Fibroblast of pulmonary artery (primary cell): ENCODE results near the gene PVALEF.

ENCODE experiments used
- DNase-seq: peaks from one replicate; pipeline ENCODE4 v3.0.0-alpha.2; 2010; ENCODE audit warnings: low read depth
- H3K4me3 ChIP-seq: replicated peaks from 2 replicates; pipeline ENCODE4 v1.5.1; 2011; ENCODE audit warnings: low read depth, mild to moderate bottlenecking, control low read depth, low read length, moderate library complexity
- TF ChIP-seq, protein P1 (sequence below): IDR thresholded peaks from 2 replicates; pipeline ENCODE4 v1.5.1; 2011; ENCODE audit warnings: mild to moderate bottlenecking, control low read depth, low read length, inconsistent platforms; ENCODE audit errors: missing control alignments

Gene PVALEF

DNA sequence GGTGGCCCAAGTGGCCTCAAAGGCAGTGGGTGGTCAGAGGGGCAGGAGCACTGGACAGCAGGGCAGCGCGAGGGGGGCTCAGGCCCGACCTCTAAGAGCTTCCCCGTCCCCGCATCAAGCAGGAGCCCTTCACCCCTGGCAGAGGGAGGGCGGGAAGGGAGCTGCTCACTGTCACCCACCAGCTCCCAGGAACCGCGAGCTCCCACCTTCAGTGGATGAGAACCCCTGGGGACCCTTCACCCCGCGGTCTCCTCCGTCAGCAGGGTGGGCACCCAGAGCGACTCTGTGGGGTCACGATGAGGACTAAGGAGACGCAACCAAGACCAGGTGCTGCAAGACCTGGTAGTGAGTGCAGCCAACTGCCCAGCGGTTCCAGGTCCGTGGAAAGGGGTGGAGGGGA, 43.8 kb downstream of the PVALEF start:
- no peak for DNase-seq
- no peak overlapping the region for H3K4me3 ChIP-seq

DNA sequence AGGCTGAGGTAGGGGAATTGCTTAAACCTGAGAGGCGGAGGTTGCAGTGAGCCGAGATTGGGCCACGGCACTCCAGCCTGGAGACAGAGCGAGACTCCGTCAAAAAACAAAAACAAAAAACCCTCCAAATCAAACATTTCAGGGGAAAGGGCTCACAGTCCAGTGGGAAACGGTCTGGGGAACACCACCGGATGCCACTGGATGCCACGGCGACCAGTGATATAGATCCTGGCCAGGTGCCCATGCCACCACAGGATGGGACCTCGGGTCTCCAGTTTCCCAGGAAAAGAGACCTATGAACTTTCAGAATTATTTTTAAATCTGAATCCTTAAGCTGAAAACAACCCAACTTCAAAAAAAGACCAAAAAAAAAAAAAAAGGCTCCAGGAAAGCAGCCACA, 45.2 kb downstream of the PVALEF start:
- no peak overlapping the region for H3K4me3 ChIP-seq
- TF ChIP-seq, protein P1, sequence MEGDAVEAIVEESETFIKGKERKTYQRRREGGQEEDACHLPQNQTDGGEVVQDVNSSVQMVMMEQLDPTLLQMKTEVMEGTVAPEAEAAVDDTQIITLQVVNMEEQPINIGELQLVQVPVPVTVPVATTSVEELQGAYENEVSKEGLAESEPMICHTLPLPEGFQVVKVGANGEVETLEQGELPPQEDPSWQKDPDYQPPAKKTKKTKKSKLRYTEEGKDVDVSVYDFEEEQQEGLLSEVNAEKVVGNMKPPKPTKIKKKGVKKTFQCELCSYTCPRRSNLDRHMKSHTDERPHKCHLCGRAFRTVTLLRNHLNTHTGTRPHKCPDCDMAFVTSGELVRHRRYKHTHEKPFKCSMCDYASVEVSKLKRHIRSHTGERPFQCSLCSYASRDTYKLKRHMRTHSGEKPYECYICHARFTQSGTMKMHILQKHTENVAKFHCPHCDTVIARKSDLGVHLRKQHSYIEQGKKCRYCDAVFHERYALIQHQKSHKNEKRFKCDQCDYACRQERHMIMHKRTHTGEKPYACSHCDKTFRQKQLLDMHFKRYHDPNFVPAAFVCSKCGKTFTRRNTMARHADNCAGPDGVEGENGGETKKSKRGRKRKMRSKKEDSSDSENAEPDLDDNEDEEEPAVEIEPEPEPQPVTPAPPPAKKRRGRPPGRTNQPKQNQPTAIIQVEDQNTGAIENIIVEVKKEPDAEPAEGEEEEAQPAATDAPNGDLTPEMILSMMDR: no peak

More for the DNA sequence above, 43.8 kb downstream of the PVALEF start:
- TF ChIP-seq, protein P1: no peak

DNA sequence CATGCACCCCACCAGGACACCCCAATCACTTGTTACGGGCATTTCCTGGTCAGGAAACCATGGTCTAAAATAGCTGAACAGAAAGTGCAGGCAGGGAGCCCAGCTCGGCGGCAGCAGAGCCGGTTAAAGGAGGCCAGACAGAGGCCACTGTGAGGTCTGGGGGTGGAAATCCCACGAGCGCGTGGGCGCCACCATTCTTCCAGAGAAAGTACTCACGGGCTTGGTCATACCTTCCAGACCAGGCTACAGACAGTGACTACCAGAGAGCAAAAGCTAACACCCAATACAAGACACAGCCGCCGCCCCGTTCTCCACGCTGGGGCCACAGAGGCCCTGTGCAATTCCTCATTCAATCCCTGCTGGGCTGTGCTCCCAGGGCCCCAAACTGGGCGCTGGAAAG, 45.6 kb downstream of the PVALEF start:
- H3K4me3 ChIP-seq: no peak overlapping the region
- DNase-seq: no peak
- TF ChIP-seq, protein P1: no peak

More for the DNA sequence above, 45.2 kb downstream of the PVALEF start:
- no peak for DNase-seq

DNA sequence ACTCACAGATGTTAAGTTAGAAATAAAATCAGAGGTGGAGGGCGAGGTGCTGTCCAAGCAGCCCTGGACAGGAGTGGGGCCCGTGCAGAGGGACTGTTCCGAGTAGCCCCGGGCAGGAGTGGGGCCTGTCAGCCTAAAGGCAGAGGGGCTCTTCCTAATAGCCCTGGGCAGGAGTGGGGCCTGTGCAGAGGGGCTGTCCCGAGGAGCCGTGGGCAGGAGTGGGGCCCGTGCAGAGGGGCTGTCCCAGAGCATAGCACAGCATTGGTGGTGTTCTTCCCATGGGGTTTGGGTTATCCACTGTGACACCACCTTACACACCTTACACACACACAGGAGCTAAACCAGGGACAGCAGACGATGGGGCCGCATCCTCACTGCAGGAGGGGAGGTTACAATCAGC, 47.1 kb downstream of the PVALEF start:
- TF ChIP-seq, protein P1: no peak
- no peak for DNase-seq
- H3K4me3 ChIP-seq: no peak overlapping the region

DNA sequence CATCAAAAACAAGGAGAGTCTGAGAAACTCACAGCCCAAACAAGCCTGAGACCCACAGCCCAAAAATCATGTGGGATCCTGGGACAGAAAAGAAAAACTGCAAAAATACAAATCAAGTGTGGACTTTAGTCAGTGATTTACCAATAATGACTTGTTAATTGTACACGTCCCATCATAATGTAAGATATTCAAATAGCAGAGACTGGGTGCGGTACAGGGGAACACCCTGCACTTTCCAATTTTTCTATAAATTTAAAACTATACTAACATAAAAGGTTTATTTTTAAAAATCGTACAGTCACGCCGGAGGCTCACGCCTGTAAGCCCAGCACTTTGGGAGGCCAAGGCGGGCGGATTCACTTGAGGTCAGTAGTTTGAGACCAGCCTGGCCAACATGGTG, 48.7 kb downstream of the PVALEF start:
- no peak for DNase-seq
- TF ChIP-seq, protein P1: no peak
- no peak overlapping the region for H3K4me3 ChIP-seq

DNA sequence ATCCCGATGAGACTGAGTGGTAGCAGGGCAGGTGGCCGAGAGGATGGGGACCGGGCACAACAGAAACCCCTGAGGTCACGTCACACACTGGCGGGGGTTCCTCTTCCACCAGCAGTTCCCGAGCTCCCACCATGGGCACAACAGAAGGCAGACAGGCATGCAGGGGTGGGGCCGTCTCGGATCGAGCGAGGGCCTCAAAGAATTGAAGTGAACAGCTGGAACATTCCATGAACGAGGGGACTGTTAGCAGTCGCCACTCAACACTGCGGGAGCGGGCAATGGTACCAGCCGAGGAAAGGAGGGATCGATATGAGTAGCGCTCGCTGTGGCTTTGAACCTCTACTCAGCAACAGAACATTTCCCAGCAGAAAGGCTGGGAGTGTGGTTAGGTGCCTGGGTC, 52.2 kb downstream of the PVALEF start:
- TF ChIP-seq, protein P1: no peak
- H3K4me3 ChIP-seq: no peak overlapping the region
- no peak for DNase-seq

DNA sequence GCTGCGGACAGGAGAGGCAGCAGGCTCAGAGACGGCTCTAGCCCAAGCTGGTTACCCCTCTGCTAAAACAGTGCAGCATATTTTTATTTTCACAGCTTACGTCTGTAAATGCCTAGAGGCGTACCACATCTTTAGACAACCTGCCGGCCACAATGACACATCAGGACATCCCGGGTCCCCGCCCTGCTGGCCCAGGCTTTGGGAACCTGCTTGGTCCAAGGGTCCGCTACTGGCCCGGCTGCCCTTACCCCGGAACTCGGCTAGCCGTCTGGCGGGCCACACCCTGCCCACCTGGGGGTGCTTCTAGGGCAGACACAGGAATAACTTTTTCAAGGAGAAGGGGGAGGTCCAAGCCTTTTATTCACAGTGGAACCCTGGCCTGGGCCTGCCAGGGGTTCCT, 53.2 kb downstream of the PVALEF start:
- TF ChIP-seq, protein P1: no peak
- H3K4me3 ChIP-seq: no peak overlapping the region
- no peak for DNase-seq
